ENCODE measurements around the gene IL16. TPM values are rescaled to one million over a fixed set of nuclear protein-coding genes. Genes with fewer than 3 reads are reported as not detected.

The IL16 gene
- total and polyA plus RNA-seq, 9 of the 15 experiments (the other 6 are each of a cell fraction or from before 2014, with no cell fraction given), result 1.4 to 18.8 (median 10.6) TPM

DNA sequence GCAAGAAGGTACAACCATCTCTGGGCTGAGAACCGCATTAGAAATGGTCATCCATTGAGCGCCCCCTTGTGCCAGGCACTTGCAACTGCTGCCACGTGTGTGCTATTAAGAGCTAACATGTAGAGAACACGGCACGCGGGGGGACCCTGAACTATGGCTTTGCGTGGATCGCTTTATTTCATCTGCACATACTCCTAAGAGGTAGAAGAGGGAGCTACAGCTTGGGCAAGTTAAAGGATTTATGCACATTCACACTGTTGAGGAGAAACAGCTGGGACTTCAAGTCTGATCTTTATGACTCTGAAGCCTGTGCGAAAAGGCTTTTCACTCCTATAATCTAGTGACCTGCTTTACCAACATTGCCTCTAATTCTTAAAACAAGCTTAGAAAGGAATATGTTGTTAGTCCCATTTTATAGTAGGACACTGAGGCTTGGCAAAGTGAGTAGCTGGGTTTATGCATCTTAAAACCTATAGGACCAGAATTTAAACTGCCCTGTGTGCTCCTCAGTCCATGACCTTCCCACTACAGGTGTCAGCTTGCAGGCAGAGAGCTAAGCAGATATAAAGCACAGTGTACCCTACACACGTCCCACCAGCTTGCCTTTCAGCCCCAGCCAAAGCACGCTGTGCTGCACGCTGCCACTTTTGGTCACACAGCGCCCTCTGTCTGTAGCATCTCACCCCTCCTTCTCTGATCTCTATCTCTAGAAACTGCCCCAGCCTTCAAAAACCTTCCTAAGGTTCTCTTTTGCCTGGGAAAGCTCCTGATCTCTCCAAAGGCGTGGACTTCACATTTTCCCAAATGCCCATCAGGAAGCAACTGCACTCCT is 69.5 kb downstream of the IL16 start (continued):
- TF ChIP-seq HMG20B (CRISPR knock-in tag; IDR thresholded peaks at IDR 0.05) (no peak), WHSC1 (IDR thresholded peaks at IDR 0.05; ENCODE audit: low read length) (no peak), TAF9B (IDR thresholded peaks at IDR 0.05; ENCODE audit: partially characterized antibody) (no peak), ZNF143 (CRISPR knock-in tag; IDR thresholded peaks at IDR 0.05) (no peak), ZNF785 (CRISPR knock-in tag; IDR thresholded peaks at IDR 0.05) (no peak), BCOR (IDR thresholded peaks at IDR 0.05) (no peak), NR2F6 (CRISPR knock-in tag; IDR thresholded peaks at IDR 0.05) (no peak)
- TF ChIP-seq, protein P1, sequence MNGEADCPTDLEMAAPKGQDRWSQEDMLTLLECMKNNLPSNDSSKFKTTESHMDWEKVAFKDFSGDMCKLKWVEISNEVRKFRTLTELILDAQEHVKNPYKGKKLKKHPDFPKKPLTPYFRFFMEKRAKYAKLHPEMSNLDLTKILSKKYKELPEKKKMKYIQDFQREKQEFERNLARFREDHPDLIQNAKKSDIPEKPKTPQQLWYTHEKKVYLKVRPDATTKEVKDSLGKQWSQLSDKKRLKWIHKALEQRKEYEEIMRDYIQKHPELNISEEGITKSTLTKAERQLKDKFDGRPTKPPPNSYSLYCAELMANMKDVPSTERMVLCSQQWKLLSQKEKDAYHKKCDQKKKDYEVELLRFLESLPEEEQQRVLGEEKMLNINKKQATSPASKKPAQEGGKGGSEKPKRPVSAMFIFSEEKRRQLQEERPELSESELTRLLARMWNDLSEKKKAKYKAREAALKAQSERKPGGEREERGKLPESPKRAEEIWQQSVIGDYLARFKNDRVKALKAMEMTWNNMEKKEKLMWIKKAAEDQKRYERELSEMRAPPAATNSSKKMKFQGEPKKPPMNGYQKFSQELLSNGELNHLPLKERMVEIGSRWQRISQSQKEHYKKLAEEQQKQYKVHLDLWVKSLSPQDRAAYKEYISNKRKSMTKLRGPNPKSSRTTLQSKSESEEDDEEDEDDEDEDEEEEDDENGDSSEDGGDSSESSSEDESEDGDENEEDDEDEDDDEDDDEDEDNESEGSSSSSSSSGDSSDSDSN (IDR thresholded peaks at IDR 0.05; ENCODE audit: borderline replicate concordance in 1 of 2, low read depth in 2 of 2, low read length in 2 of 2), result no peak
- TF ChIP-seq, protein P2, sequence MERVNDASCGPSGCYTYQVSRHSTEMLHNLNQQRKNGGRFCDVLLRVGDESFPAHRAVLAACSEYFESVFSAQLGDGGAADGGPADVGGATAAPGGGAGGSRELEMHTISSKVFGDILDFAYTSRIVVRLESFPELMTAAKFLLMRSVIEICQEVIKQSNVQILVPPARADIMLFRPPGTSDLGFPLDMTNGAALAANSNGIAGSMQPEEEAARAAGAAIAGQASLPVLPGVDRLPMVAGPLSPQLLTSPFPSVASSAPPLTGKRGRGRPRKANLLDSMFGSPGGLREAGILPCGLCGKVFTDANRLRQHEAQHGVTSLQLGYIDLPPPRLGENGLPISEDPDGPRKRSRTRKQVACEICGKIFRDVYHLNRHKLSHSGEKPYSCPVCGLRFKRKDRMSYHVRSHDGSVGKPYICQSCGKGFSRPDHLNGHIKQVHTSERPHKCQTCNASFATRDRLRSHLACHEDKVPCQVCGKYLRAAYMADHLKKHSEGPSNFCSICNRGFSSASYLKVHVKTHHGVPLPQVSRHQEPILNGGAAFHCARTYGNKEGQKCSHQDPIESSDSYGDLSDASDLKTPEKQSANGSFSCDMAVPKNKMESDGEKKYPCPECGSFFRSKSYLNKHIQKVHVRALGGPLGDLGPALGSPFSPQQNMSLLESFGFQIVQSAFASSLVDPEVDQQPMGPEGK (CRISPR knock-in tag; IDR thresholded peaks at IDR 0.05; ENCODE audit: borderline replicate concordance), result no peak
- TF ChIP-seq, protein P3, sequence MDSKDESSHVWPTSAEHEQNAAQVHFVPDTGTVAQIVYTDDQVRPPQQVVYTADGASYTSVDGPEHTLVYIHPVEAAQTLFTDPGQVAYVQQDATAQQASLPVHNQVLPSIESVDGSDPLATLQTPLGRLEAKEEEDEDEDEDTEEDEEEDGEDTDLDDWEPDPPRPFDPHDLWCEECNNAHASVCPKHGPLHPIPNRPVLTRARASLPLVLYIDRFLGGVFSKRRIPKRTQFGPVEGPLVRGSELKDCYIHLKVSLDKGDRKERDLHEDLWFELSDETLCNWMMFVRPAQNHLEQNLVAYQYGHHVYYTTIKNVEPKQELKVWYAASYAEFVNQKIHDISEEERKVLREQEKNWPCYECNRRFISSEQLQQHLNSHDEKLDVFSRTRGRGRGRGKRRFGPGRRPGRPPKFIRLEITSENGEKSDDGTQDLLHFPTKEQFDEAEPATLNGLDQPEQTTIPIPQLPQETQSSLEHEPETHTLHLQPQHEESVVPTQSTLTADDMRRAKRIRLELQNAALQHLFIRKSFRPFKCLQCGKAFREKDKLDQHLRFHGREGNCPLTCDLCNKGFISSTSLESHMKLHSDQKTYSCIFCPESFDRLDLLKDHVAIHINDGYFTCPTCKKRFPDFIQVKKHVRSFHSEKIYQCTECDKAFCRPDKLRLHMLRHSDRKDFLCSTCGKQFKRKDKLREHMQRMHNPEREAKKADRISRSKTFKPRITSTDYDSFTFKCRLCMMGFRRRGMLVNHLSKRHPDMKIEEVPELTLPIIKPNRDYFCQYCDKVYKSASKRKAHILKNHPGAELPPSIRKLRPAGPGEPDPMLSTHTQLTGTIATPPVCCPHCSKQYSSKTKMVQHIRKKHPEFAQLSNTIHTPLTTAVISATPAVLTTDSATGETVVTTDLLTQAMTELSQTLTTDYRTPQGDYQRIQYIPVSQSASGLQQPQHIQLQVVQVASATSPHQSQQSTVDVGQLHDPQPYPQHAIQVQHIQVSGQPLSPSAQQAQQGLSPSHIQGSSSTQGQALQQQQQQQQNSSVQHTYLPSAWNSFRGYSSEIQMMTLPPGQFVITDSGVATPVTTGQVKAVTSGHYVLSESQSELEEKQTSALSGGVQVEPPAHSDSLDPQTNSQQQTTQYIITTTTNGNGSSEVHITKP (IDR thresholded peaks at IDR 0.05; ENCODE audit: partially characterized antibody), result no peak
- TF ChIP-seq, protein P4, sequence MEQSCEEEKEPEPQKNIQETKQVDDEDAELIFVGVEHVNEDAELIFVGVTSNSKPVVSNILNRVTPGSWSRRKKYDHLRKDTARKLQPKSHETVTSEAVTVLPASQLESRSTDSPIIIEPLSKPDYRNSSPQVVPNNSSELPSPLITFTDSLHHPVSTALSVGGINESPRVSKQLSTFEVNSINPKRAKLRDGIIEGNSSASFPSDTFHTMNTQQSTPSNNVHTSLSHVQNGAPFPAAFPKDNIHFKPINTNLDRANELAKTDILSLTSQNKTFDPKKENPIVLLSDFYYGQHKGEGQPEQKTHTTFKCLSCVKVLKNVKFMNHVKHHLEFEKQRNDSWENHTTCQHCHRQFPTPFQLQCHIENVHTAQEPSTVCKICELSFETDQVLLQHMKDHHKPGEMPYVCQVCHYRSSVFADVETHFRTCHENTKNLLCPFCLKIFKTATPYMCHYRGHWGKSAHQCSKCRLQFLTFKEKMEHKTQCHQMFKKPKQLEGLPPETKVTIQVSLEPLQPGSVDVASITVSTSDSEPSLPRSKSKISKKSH (CRISPR knock-in tag; IDR thresholded peaks at IDR 0.05), result no peak
- TF ChIP-seq, protein P5, sequence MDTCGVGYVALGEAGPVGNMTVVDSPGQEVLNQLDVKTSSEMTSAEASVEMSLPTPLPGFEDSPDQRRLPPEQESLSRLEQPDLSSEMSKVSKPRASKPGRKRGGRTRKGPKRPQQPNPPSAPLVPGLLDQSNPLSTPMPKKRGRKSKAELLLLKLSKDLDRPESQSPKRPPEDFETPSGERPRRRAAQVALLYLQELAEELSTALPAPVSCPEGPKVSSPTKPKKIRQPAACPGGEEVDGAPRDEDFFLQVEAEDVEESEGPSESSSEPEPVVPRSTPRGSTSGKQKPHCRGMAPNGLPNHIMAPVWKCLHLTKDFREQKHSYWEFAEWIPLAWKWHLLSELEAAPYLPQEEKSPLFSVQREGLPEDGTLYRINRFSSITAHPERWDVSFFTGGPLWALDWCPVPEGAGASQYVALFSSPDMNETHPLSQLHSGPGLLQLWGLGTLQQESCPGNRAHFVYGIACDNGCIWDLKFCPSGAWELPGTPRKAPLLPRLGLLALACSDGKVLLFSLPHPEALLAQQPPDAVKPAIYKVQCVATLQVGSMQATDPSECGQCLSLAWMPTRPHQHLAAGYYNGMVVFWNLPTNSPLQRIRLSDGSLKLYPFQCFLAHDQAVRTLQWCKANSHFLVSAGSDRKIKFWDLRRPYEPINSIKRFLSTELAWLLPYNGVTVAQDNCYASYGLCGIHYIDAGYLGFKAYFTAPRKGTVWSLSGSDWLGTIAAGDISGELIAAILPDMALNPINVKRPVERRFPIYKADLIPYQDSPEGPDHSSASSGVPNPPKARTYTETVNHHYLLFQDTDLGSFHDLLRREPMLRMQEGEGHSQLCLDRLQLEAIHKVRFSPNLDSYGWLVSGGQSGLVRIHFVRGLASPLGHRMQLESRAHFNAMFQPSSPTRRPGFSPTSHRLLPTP (IDR thresholded peaks at IDR 0.05; ENCODE audit: borderline replicate concordance, extremely low read depth, insufficient read length), result no peak
- TF ChIP-seq, protein P6, sequence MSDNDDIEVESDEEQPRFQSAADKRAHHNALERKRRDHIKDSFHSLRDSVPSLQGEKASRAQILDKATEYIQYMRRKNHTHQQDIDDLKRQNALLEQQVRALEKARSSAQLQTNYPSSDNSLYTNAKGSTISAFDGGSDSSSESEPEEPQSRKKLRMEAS (CRISPR knock-in tag; IDR thresholded peaks at IDR 0.05), result peak; percentile 86
